Activated CD4-positive, alpha-beta T cell treated with anti-CD3 and anti-CD28 coated beads for 48 hours (primary cell): ENCODE measurements around the gene EPC1.
"Not testable (repeated sequence)": the region's sequence is repeated elsewhere in the genome, so short reads cannot be mapped to it uniquely, and the experiment has no call there.

Source experiments
- DNase-seq: peaks from one replicate; pipeline ENCODE4 v3.0.0-alpha.2; 2020

The EPC1 gene, protein sequence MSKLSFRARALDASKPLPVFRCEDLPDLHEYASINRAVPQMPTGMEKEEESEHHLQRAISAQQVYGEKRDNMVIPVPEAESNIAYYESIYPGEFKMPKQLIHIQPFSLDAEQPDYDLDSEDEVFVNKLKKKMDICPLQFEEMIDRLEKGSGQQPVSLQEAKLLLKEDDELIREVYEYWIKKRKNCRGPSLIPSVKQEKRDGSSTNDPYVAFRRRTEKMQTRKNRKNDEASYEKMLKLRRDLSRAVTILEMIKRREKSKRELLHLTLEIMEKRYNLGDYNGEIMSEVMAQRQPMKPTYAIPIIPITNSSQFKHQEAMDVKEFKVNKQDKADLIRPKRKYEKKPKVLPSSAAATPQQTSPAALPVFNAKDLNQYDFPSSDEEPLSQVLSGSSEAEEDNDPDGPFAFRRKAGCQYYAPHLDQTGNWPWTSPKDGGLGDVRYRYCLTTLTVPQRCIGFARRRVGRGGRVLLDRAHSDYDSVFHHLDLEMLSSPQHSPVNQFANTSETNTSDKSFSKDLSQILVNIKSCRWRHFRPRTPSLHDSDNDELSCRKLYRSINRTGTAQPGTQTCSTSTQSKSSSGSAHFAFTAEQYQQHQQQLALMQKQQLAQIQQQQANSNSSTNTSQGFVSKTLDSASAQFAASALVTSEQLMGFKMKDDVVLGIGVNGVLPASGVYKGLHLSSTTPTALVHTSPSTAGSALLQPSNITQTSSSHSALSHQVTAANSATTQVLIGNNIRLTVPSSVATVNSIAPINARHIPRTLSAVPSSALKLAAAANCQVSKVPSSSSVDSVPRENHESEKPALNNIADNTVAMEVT

DNA sequence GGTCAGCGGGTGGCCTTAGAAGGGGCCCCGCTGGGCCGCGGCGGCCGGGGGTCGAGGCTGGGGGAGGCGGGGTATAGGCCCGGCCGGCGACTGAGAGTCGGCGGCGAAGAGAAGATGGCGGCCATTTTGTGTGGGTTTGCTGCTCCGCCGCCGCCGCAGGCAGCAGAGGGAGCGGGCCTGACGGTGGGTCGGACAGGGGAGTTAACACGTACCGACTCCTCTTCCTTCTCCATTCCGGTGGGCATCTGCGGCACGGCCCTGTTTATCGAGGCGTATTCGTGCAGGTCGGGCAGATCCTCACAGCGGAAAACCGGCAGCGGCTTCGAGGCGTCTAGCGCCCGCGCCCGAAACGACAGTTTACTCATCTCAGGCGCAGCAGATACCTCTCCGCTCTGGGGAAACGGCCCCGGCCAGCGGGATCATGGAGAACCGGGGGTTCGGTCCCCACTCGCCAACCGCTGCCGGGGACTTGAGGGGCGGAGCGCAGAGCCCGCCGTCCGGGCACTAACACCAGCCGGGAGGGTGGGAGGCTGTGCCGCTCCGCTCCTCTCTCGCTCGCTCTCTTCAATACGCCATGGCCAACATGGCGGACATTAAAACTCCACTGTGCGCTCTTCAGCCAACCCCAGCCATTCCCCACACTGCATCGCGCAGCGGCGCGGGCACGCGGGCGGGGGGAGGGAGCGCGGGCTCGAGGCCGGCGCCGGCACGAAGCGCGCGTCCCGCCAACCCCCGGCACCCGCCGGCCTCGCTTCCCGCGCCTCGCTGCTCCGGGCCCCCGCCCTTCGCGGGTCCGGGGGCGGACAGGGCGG is at the start of gene EPC1:
Gene EPC1, minus strand, starts transcription at position 608 of the 812 bp plus-strand sequence. Its CDS starts 243 bp downstream, at position 365.
- DNase-seq, result peak; percentile 89

DNA sequence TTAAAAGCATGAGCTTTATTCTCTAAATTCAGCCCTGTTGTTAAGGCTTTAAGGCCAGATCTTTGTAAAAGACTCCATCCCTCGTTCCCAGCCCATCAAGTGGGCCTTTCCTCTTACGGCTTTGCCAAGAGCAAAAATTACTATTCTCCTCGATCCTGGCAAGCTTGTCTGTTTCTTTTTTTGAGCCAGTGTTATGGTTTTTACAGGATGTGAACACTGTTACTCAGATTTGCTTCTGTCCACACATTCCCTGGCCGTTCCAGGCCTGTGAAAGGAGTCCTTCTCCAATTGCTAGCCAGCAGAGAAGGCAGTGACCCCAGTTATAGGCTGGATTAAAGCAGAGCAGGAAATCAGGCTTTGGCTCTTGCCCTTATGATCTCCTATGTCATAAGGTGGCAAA is 47.0 kb upstream of the EPC1 start:
- no peak for DNase-seq

DNA sequence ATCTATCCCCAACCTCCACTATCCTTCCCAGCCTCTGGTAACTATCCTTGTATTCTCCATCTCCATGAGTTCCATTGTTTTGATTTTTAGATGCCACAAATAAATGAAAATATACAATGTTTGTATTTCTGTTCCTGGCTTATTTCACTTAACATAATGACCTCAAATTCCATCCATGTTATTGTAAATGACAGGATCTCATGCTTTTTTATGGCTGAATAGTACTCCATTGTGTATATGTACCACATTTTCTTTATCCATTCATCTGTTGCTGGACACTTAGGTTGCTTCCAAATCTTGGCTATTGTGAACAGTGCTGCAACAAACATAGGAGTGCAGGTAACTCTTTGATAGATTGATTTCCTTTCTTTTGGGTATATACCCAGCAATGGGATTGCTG is 45.3 kb upstream of the EPC1 start:
- not testable (repeated sequence) for DNase-seq

DNA sequence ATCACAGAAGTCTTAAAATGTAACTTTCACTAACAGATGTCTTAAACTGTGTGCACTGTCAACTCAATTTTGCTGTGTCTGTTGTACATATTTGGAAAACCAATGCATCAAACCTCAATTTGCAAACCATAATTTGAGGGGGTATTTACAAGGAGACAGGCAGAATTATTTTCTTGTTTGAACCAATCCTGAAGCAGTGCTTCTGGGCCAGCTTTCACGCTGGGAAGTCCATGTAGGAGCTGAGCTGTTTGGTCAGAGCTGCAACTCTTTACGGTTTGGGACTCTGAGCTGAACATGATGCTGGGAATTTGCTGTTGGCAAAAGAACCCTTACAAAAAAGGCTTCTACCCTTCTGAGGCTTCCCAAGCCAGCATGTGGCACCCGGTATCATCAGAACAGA is 43.2 kb upstream of the EPC1 start:
- no peak for DNase-seq

DNA sequence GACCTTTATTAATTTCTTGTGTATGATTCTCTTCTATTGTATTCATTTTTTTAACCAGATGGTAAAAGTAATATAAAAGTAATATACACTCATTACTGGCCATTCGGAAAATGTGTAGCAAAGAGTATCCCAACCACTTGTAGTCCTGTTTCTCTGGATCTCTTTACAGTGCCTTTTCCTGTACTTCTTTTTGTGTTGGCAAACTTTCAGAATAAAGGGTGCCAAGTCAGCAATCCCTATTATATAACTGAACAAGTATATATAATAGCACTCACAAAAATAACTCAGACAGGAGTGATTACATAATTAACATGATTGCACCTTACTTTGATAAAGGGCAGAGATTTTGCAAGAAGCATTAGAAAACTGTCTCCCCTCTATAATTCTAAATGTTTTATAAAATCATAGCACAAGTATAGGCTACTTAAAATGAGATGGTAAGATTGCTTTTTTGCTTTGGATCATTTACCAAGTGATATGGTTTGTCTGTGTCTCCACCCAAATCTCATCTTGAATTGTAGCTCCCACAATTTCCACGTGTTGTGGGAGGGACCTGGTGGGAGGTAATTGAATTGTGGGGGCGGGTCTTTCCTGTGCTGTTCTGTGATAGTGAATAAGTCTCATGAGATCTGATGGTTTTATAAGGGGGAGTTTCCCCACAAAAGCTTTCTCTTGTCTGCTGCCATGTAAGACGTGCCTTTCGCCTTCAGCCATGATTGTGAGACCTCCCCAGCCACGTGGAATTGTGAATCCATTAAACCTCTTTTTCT is 41.5 kb upstream of the EPC1 start:
- DNase-seq, result no peak

DNA sequence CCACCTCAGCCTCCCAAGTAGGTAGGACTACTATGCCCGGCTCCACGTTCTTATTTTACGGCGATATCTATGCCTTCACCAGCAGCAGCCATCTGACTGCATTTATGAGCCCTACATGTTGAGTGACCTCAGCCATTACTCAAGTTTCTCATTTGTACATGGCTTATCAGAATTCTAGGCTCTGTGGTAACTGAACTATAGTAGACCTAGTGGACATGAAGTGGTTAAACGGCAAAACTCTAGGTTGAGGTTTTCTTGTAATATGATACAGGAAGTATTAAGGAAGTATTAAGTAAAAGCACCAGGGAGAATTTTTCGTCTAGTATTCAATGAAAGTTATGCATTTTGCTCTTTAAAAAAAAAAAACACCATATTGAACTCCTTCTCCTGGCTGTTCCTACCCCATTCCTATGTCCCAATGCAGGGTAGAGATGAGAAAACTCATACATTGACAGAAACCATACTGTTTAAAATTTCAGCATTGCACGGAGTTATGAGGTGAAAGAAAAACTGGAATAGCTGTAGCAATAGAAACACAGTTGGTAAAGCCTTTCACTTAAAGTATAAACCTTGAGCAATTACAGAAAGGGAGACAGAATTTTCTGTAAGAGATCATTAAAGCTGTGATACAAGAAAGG is 39.8 kb upstream of the EPC1 start:
- DNase-seq, result no peak

DNA sequence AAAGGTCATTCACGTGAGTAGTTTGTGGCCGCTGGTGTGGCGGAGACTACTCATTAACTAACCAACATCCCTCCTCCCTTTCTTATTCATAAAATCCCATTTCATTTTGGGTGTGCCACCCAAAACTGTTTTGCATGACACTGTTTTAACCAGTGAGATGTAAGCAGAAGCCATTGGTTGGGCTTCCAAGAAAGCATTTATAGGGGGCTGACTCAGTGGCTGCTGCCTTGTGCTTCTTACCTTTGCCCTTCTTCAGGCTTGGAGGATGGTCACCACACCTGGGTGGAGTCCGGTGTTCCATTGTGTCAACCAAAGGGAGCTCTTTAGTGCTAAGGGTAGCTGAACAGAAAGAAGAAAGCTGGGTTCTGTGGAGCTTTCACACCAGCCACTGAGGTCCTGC is 37.2 kb upstream of the EPC1 start:
- DNase-seq, result no peak

DNA sequence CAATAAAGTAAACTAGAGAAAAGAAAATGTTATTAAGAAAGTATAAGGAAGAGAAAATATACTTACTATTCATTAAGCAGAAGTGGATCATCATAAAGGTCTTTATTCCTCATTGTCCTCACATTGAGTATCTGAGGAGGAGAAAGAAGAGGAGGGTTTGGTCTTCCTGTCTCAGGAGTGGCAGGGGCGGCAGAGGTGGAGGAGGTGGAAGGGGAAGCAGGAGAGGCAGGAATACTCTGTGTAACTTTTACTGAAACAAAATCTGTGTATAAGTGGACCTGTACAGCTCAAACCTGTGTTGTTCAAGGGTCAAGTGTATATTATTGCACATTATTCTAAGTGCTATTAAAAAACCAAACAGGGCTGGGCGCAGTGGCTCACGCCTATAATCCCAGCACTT is 34.2 kb upstream of the EPC1 start:
- DNase-seq, result no peak

DNA sequence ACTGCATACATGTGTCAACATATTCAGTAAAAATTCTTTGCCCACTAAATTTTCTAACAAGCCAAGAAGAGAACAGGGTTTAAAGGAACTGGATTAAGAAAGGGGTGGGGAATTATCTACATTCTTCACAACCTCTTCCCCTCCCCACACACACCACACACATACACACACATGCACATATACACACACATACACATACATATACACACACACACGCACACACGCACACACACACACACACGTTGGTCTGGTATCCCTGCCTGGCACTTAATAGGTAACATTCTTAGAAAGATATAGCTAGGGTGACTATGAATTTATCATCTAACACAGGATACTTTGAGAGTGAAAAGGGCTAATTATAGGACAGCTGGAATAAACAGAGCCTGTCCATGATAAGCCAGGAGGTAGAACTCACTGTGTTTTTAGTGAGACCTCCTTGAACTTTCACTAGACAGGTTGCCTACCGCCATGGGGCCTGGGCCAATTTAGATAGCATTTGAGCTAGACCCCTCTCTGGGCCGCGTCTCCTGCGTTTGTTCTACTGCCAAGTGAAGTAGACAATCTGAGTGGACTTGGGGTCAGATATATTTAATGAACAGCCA is 33.1 kb upstream of the EPC1 start:
- no peak for DNase-seq

DNA sequence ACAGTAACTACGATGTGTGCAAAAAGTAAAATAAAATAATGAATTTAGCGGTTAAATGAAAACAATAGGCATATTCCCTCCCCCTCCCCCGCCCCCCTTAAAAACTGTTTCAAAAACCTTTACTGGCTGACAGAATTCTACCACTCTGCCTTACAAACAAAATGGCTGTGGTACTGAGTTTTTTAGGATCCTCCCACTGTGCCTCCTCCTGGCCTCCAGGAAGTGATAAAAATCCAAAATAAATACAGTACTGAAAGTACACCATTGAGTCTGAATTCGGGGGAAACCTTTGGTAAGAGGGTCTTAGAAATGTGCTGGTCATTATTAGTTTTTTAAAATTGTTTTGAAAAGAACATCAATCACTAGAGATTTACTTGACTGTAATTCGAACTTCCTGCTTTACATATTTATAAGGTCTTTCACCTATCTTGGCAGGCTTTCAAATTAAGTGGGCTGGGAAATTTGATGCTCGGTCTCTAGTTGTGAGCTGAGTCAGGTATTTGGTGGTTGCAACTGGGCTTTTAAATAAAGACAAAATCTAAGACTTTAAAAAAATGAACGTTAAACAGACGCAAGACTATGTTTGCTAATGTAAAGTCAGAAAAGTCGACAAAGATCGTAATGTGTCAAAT is 32.5 kb upstream of the EPC1 start:
- no peak for DNase-seq

DNA sequence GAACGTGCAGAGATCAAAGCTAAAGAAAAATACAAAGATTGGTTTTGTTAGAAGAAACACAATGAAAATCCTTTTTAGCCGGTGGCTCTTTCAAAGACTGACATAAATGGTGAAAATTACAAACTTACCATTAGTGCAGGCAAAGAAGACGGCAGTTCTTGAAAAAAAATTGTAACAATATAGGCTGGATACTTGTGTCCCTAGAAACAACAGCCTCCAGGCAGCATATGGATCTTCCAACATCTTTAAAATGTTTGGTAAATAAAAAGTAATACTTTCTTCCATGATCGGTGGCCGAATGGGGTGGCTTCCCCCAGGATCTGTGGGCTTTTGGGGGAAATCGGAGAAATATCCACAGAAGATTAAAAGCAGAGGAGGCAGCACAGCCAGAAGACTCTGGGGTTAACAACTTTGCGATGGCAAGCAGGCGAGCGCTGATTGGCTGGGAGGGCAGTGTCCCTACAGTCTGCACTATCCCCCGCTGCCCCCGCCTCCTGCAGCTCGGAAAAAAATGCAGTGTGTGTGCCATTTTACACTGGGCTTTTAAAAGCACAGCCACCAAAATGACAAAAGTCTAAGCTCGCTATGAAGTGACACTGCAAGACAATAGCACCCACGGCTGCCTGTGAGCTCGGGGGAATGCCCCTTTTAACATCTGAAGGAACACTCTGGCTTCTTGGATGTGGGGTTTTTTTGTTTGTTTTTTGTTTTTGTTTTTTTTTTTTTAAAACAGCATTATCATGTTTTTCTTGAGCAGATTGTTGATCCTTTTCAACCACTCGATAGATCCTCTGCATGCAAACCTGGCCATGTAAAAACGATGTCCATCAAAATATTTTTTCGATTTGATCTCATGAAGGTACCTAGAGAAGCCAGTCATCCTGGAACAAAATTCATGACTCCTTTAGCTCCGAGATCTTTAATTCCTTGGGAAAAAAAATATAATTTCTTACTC is 31.7 kb upstream of the EPC1 start:
- DNase-seq, result peak; percentile 94

DNA sequence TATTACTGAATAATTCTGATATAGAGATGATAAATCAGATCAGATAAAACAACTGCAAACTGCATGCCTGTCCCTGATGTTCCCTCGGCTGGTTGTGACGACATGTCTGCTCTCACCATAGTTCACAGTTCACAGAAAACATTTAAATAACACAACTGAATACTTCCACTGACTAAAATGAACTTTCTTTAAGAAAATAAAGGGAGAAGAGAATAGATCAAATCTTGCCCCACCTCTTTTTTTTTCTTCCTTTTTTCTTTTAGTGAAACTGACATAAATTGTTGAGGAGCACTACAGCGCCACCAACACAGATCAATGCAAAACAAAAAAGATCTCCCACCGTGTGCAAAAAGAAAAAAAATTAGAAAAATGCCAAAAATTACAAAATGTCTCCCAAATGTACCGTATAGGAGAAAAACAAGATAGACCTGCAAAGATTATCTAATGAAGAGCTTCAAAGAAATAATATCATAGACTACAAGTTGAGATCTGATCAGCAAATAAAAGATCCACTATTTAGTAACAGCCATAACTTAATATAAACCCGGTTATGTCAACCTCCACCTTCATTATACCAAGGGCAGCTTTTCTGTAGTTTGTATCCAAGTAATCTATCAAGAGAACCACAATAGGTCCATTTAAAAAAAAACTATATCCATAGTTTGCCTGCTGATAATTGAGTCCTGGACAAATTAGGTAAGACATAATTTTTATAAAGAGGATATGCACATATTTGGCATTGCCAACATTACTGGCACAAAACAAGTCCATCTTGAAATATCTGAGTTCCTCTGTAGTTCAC is 30.7 kb upstream of the EPC1 start:
- peak; percentile 44 for DNase-seq

DNA sequence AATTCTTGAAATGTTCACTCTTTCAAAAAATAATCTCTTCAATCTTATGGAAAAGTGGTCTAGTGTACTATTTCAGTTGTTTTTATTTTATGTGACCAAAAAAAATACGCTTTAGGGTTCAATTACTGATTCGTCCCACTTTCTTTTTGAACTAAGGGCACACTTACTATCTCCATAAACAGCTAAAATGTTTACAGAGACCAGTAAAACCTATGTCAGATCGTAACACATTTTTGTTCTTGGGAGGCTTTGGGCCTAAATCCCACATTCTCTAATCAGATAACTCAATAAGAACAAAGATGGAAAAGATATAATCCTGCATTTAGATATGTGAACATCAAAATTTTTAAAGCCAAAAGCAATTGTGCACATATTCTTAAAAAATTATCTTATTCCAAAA is 29.8 kb upstream of the EPC1 start:
- no peak for DNase-seq

DNA sequence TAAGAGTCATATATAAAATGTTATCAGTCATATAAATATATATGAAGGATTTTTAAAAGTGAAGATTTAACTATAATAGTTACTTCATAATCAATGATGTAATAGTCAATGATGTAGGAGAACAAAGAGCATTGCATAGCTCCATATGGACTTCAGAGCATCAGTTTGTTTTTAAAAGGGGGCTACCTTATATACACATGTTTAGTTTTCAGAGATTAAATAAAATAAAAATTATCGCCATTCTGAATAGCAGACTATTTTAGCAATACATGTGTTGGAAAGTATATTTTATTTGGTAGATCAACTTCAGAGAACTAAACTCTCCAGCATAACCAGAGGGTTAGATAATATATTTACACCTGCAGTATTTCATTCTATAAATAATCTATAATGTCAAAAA is 29.1 kb upstream of the EPC1 start:
- no peak for DNase-seq

DNA sequence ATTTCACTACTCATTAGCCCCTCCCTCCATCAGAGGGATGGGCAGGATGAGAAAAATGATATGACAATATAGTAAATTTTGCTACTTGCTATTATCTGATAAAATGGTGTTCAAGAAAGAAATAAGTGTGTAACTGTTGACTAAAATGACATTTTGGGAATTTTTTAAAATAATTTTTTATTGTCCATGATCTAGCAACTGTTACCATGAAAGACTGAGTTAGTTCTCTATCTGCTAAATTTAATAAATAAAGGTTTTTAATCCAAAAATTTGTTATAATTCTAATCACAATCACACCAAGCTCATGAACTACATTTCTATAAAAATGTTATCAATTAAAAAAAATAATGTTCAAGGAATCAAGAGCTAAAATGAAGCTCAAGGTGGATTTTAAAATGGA is 28.7 kb upstream of the EPC1 start:
- no peak for DNase-seq

DNA sequence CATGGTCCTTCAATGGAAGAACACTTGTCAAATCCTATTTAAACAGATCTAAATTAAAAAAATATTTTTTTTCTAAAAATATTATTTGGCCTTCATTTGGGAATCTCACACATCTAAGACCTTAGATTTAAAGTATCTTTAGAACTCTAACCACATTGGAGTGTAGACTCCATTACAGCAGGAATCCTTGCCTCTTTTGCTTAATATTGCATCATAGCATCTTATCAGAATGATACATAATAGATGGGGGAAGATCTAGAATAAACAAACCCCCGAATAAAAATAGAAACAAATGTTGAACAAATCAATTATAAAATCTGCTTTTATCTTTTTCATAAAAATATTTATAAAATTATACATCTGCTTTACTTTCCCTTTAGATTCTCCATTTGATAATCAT is 27.6 kb upstream of the EPC1 start:
- no peak for DNase-seq

DNA sequence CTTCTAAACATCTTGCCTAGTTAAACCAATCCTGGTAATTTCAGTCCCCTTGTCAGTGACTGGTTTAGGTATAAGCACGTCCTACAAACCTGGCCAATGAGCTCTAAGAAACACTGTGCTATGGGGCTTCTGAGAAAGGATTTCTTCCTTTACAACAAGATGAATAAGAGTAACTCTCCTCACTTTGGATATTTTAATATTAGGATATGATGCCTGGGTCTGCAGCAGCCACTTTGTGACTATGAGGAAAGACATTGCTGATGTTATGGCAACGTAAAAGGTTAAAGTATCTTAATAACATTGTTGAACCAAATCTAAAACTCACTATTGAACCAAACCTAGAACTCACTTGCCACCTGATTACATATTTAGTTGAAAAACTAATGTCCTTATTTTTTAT is 26.5 kb upstream of the EPC1 start:
- DNase-seq, result no peak

DNA sequence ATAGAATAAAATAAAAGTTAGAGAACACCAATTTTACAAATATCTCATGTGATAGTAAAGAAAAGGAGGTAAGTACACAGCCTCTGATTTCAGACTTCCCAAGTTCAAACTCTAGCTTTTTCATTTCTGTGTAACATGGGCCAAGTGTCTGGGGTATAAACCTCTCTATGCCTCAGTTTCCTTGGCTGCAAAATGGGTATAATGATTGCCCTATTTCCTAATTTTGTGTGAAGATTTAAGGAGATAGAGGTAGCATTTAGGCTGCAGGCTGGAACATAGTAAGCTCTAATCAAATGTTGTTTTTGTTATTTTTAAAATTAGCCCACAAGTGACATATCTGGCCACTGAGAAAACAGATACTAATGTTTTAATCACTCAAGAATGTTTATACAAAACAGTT is 26.1 kb upstream of the EPC1 start:
- DNase-seq, result no peak
